ENCODE results near the gene PRKAA2. TPM values are rescaled to one million over a fixed set of nuclear protein-coding genes. Genes with fewer than 3 reads are reported as not detected.

The PRKAA2 gene
- total RNA-seq, 1 donor from 2014 or later = 6.5 TPM

GRCh38 chr1:56627019-56627635 is 18.0 kb upstream of the PRKAA2 start:
- H3K36me3 ChIP-seq (ENCODE audit: control insufficient read depth, insufficient read depth, low read length) = no peaks in the 10 kb centered on the region
- no peak for TF ChIP-seq CTCF (IDR thresholded peaks at IDR 0.05; ENCODE audit: insufficient read depth, low read length, poor library complexity, severe bottlenecking)
- no peak overlapping the region for H3K4me3 ChIP-seq (ENCODE audit: low read depth, low read length)
- no peak for DNase-seq (ENCODE audit: low read depth)
- no peaks in the 10 kb centered on the region for H3K27me3 ChIP-seq (ENCODE audit: control insufficient read depth, insufficient read depth, low read length)

- no peak for DNase-seq (ENCODE audit: low read depth)
- no peaks in the 10 kb centered on the region for H3K27me3 ChIP-seq (ENCODE audit: control insufficient read depth, insufficient read depth, low read length)
- no peak overlapping the region for H3K4me3 ChIP-seq (ENCODE audit: low read depth, low read length)
- no peak for TF ChIP-seq CTCF (IDR thresholded peaks at IDR 0.05; ENCODE audit: insufficient read depth, low read length, poor library complexity, severe bottlenecking)
- H3K36me3 ChIP-seq (ENCODE audit: control insufficient read depth, insufficient read depth, low read length) = no peaks in the 10 kb centered on the region
Measured at GRCh38 chr1:56627636-56628039, 17.5 kb upstream of the PRKAA2 start.

- DNase-seq (ENCODE audit: low read depth) = no peak
- TF ChIP-seq CTCF (IDR thresholded peaks at IDR 0.05; ENCODE audit: insufficient read depth, low read length, poor library complexity, severe bottlenecking) = no peak
- no peaks in the 10 kb centered on the region for H3K27me3 ChIP-seq (ENCODE audit: control insufficient read depth, insufficient read depth, low read length)
Measured at GRCh38 chr1:56630786-56631185, 14.3 kb upstream of the PRKAA2 start.

GRCh38 chr1:56631901-56632300 is 13.2 kb upstream of the PRKAA2 start:
- no peak for TF ChIP-seq CTCF (IDR thresholded peaks at IDR 0.05; ENCODE audit: insufficient read depth, low read length, poor library complexity, severe bottlenecking)
- Histone ChIP-seq H3K4me3 (ENCODE audit: low read depth, low read length) (no peak overlapping the region), H3K27me3 (ENCODE audit: control insufficient read depth, insufficient read depth, low read length) (no peaks in the 10 kb centered on the region), H3K36me3 (ENCODE audit: control insufficient read depth, insufficient read depth, low read length) (no peaks in the 10 kb centered on the region)
- no peak for DNase-seq (ENCODE audit: low read depth)

More at GRCh38 chr1:56630786-56631185, 14.3 kb upstream of the PRKAA2 start:
- Histone ChIP-seq H3K36me3 (ENCODE audit: control insufficient read depth, insufficient read depth, low read length) (no peaks in the 10 kb centered on the region), H3K4me3 (ENCODE audit: low read depth, low read length) (no peak overlapping the region)

GRCh38 chr1:56634981-56635380 is 10.1 kb upstream of the PRKAA2 start:
- DNase-seq (ENCODE audit: low read depth) = no peak
- no peaks in the 10 kb centered on the region for H3K27me3 ChIP-seq (ENCODE audit: control insufficient read depth, insufficient read depth, low read length)
- no peak overlapping the region for H3K4me3 ChIP-seq (ENCODE audit: low read depth, low read length)
- no peaks in the 10 kb centered on the region for H3K36me3 ChIP-seq (ENCODE audit: control insufficient read depth, insufficient read depth, low read length)
- TF ChIP-seq CTCF (IDR thresholded peaks at IDR 0.05; ENCODE audit: insufficient read depth, low read length, poor library complexity, severe bottlenecking) = no peak

GRCh38 chr1:56638248-56638647 is 6.9 kb upstream of the PRKAA2 start:
- H3K36me3 ChIP-seq (ENCODE audit: control insufficient read depth, insufficient read depth, low read length) = no peaks in the 10 kb centered on the region
- no peak for DNase-seq (ENCODE audit: low read depth)
- H3K27me3 ChIP-seq (ENCODE audit: control insufficient read depth, insufficient read depth, low read length) = no peaks in the 10 kb centered on the region
- no peak overlapping the region for H3K4me3 ChIP-seq (ENCODE audit: low read depth, low read length)
- TF ChIP-seq CTCF (IDR thresholded peaks at IDR 0.05; ENCODE audit: insufficient read depth, low read length, poor library complexity, severe bottlenecking) = no peak

All from kidney epithelial cell (primary cell).